HEK293T (cell line): ENCODE results near the gene PLCD1.
"Not testable (repeated sequence)": the region's sequence is repeated elsewhere in the genome, so short reads cannot be mapped to it uniquely, and the experiment has no call there.

Experiments
- CTCF ChIA-PET: fragments of 350-600 bp; formaldehyde crosslinking; extraction: SDS; loops from one replicate; lab custom pipeline; 2021; ENCODE audit warnings: antibody characterized with exemption, inconsistent platforms; lab: Yijun Ruan, JAX
- POLR2A ChIA-PET: fragments of 350-600 bp; formaldehyde crosslinking; extraction: SDS; loops from one replicate; lab custom pipeline; 2020; ENCODE audit warnings: antibody characterized with exemption, inconsistent platforms; lab: Yijun Ruan, JAX
- DNase-seq: peaks from one replicate; pipeline ENCODE4 v3.0.0; 2012; ENCODE audit warnings: mixed read lengths; ENCODE audit errors: extremely low spot score
- ARNT ChIP-seq: fragments of 450-650 bp; IDR thresholded peaks from 2 replicates; pipeline ENCODE4 v1.6.1; 2017; ENCODE audit warnings: mild to moderate bottlenecking
- BHLHE40 ChIP-seq: fragments of 450-650 bp; IDR thresholded peaks from 2 replicates; pipeline ENCODE4 v1.6.1; 2016; ENCODE audit warnings: mild to moderate bottlenecking, moderate library complexity, borderline replicate concordance
- CTBP1 ChIP-seq: fragments of 450-650 bp; IDR thresholded peaks from 2 replicates; pipeline ENCODE4 v1.6.1; 2016; ENCODE audit warnings: borderline replicate concordance
- ELF4 ChIP-seq: fragments of 450-650 bp; IDR thresholded peaks from 2 replicates; pipeline ENCODE4 v1.6.1; 2017; ENCODE audit warnings: antibody characterized with exemption
- FOXA1 ChIP-seq: fragments of 450-650 bp; IDR thresholded peaks from 2 replicates; pipeline ENCODE4 v1.6.1; 2016; ENCODE audit warnings: mild to moderate bottlenecking
- FOXK2 ChIP-seq: fragments of 450-650 bp; IDR thresholded peaks from 2 replicates; pipeline ENCODE4 v1.6.1; 2016; ENCODE audit warnings: mild to moderate bottlenecking
- FOXM1 ChIP-seq: fragments of 450-650 bp; IDR thresholded peaks from 2 replicates; pipeline ENCODE4 v1.6.1; 2017; ENCODE audit warnings: mild to moderate bottlenecking, borderline replicate concordance
- HDGF ChIP-seq: fragments of 450-650 bp; IDR thresholded peaks from 2 replicates; pipeline ENCODE4 v1.6.1; 2017; ENCODE audit warnings: antibody characterized with exemption, borderline replicate concordance
- L3MBTL2 ChIP-seq: fragments of 450-650 bp; conservative IDR thresholded peaks from 2 replicates; pipeline ENCODE4 v1.6.1; 2016; ENCODE audit warnings: mild to moderate bottlenecking
- LEF1 ChIP-seq: fragments of 450-650 bp; IDR thresholded peaks from 2 replicates; pipeline ENCODE4 v1.6.1; 2017; ENCODE audit warnings: mild to moderate bottlenecking, borderline replicate concordance
- NFRKB ChIP-seq: fragments of 450-650 bp; IDR thresholded peaks from 2 replicates; pipeline ENCODE4 v1.6.1; 2016; ENCODE audit warnings: mild to moderate bottlenecking, moderate library complexity
- SP1 ChIP-seq: fragments of 450-650 bp; IDR thresholded peaks from 2 replicates; pipeline ENCODE4 v1.6.1; 2017
- SUZ12 ChIP-seq: fragments of 450-650 bp; IDR thresholded peaks from 2 replicates; pipeline ENCODE4 v1.6.1; 2016; ENCODE audit warnings: mild to moderate bottlenecking
- TARDBP ChIP-seq: fragments of 450-650 bp; IDR thresholded peaks from 2 replicates; pipeline ENCODE4 v1.6.1; 2016
- ZNF384 ChIP-seq: fragments of 450-650 bp; IDR thresholded peaks from 2 replicates; pipeline ENCODE4 v1.6.1; 2016
- TF ChIP-seq, protein P1 (sequence below): fragments of 450-650 bp; IDR thresholded peaks from 2 replicates; pipeline ENCODE4 v1.6.1; 2016

PLCD1 gene

GRCh38 chr3:38059148-38059547, 29.7 kb upstream of the PLCD1 start:
- ChIA-PET POLR2A (no interaction called here), CTCF (no interaction called here)
- TF ChIP-seq CTBP1 = no peak
- no peak for TF ChIP-seq TARDBP
- no peak for TF ChIP-seq HDGF
- TF ChIP-seq, protein P1, sequence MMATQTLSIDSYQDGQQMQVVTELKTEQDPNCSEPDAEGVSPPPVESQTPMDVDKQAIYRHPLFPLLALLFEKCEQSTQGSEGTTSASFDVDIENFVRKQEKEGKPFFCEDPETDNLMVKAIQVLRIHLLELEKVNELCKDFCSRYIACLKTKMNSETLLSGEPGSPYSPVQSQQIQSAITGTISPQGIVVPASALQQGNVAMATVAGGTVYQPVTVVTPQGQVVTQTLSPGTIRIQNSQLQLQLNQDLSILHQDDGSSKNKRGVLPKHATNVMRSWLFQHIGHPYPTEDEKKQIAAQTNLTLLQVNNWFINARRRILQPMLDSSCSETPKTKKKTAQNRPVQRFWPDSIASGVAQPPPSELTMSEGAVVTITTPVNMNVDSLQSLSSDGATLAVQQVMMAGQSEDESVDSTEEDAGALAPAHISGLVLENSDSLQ = no peak
- no peak for TF ChIP-seq NFRKB
- TF ChIP-seq FOXA1 = no peak
- TF ChIP-seq FOXM1 = no peak
- TF ChIP-seq SP1 = no peak
- no peak for TF ChIP-seq ARNT
- TF ChIP-seq L3MBTL2 = no peak
- no peak for TF ChIP-seq BHLHE40
- TF ChIP-seq ELF4 = no peak
- TF ChIP-seq SUZ12 = no peak
- TF ChIP-seq FOXK2 = no peak
- TF ChIP-seq ZNF384 = no peak
- TF ChIP-seq LEF1 = no peak
- no peak for DNase-seq

DNA sequence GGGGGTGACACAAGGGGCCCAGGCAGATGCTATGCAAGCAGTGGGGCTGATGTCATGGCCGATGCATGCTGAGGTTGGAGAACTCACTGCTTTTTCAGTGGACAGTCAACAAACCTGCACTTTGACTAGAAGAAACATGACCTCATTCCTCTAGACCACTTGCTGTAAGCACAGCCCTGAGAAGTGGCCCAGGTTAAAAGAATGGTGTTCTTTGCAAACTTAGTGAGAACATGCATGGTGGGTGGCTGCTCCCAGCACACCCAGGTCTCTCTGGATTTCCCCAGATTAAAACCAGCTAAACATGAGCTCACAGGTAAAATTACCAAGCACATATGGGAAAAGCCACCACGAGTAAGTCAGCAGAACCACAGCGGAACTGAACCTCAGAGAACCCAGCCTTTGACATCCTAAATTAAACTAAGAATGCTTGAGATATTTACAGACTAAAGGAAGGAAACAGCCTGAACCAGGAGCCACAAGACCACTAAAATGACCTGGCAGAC, 25.1 kb upstream of the PLCD1 start:
- POLR2A ChIA-PET = no interaction called here
- DNase-seq = no peak
- CTCF ChIA-PET = no interaction called here
- TF ChIP-seq FOXK2 (no peak), SUZ12 (no peak), SP1 (no peak), FOXM1 (no peak), ARNT (no peak), NFRKB (no peak), ZNF384 (no peak), TARDBP (no peak), CTBP1 (no peak)

DNA sequence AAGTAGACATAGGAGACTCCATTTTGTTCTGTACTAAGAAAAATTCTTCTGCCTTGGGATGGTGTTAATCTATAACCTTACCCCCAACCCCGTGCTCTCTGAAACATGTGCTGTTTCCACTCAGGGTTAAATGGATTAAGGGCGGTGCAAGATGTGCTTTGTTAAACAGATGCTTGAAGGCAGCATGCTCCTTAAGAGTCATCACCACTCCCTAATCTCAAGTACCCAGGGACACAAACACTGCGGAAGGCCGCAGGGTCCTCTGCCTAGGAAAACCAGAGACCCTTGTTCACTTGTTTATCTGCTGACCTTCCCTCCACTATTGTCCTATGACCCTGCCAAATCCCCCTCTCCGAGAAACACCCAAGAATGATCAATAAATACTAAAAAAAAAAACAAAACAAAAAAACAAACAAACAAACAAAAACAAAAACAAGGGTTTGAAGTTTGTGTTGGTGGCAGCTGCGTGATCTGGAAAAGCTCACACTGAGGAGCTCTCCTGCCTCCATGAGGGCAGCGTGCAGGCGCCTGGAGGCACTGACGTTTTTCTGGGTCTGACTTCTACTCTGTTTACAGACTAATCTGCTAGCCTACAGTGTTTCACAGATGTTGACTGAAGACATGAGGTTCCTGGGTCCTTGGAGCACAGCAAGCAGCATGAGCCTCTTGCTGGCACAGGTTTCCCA, 24.5 kb upstream of the PLCD1 start:
- POLR2A ChIA-PET, DNase-seq, CTCF ChIA-PET: not testable (repeated sequence)

DNA sequence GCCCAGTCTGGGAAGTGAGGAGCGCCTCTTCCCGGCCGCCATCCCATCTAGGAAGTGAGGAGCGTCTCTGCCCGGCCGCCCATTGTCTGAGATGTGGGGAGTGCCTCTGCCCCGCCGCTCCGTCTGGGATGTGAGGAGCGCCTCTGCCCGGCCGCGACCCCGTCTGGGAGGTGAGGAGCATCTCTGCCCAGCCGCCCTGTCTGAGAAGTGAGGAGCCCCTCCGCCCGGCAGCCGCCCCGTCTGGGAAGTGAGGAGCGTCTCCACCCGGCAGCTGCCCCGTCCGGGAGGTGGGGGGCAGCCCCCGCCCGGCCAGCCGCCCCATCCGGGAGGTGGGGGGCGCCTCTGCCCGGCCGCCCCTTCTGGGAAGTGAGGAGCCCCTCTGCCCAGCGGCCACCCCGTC, 23.8 kb upstream of the PLCD1 start:
- CTCF ChIA-PET, POLR2A ChIA-PET, DNase-seq: not testable (repeated sequence)

DNA sequence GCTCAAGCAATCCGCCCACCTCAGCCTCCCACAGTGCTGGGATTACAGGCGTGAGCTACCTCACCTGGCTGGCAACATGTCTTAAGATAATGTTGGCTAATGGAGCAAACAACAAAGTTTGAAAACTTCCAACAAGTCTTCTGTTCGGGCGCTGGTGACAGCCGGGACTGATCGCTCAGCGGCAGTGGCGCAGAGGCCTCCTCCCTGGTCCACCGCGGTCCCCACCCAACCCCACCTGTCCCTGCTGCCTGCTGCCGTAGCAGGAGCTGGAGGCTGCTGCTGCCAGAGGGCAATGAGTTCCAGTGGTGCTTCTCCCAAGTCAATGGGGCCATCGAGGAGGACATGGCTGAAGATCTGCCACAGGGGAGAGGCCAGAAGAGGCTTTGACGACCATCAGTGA, 21.7 kb upstream of the PLCD1 start:
- TF ChIP-seq L3MBTL2 (no peak), LEF1 (no peak)
- POLR2A ChIA-PET = no interaction called here
- CTCF ChIA-PET = no interaction called here
- no peak for DNase-seq

- POLR2A ChIA-PET = no interaction called here
- TF ChIP-seq ARNT (no peak), FOXK2 (no peak), BHLHE40 (no peak), CTBP1 (no peak), ELF4 (no peak), TARDBP (no peak), SP1 (no peak)
- TF ChIP-seq, protein P1 = no peak
- no peak for DNase-seq
- CTCF ChIA-PET = no interaction called here
Observed at GRCh38 chr3:38049358-38050126, 20.1 kb upstream of the PLCD1 start.

GRCh38 chr3:38047896-38048295, 18.5 kb upstream of the PLCD1 start:
- CTCF ChIA-PET = no interaction called here
- no peak for DNase-seq
- TF ChIP-seq SP1 (no peak), SUZ12 (no peak), ELF4 (no peak), FOXM1 (no peak), BHLHE40 (no peak), HDGF (no peak), L3MBTL2 (no peak)
- POLR2A ChIA-PET = no interaction called here

DNA sequence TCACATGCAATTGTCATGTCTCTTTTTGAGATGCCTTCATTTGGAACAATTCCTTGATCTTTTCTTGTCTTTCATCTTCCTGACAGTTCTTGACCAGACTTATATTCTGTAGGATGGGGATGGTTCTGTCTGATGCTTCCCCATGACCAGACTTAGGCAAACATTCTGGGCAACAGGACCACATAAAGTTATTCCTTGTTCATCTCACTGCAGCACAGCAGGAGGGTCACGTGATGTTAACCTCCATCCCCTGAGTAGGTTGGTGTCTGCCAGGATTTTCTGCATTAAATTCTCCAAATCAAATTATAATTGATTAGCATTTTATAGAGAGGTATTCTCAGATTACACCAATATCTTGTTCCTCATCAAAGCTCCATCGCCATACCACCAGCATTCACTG, 17.4 kb upstream of the PLCD1 start:
- ChIA-PET CTCF (no interaction called here), POLR2A (no interaction called here)
- DNase-seq = no peak
- TF ChIP-seq HDGF = no peak
- no peak for TF ChIP-seq SP1
- TF ChIP-seq ZNF384 = no peak
- TF ChIP-seq FOXA1 = no peak
- TF ChIP-seq FOXM1 = no peak
- TF ChIP-seq BHLHE40 = no peak
- TF ChIP-seq NFRKB = no peak
- TF ChIP-seq CTBP1 = no peak
- TF ChIP-seq, protein P1 = no peak
